Dendritic cell treated with granulocyte-macrophage colony-stimulating factor and Interleukin-4, amounts not matched to agents 40 ng/mL and 50 ng/mL, for 4 days (primary cell): ENCODE data around the gene ITIH4.

Experiments
- H3K27ac Mint-ChIP-seq: one replicate; pipeline ENCODE4 v1.8.0; 2022; ENCODE audit warnings: mild to moderate bottlenecking, mixed read lengths
- H3K27me3 Mint-ChIP-seq: one replicate; pipeline ENCODE4 v1.8.0; 2022; ENCODE audit warnings: mild to moderate bottlenecking, mixed read lengths
- H3K36me3 Mint-ChIP-seq: one replicate; pipeline ENCODE4 v1.8.0; 2022; ENCODE audit warnings: low read depth, mixed read lengths
- H3K4me1 Mint-ChIP-seq: one replicate; pipeline ENCODE4 v1.8.0; 2022; ENCODE audit warnings: low read depth, mixed read lengths
- H3K4me3 Mint-ChIP-seq: one replicate; pipeline ENCODE4 v1.8.0; 2022; ENCODE audit warnings: mild to moderate bottlenecking, moderate library complexity, mixed read lengths
- H3K9me3 Mint-ChIP-seq: one replicate; pipeline ENCODE4 v1.8.0; 2022; ENCODE audit warnings: mixed read lengths
- intact Hi-C: fragments of 100-400 bp; cut with micrococcal nuclease; formaldehyde crosslinking; loops from one replicate; pipeline ENCODE4 v1.15.0; 2022

Gene ITIH4

GRCh38 chr3:52830535-52831258 is at the start of gene ITIH4:
Gene ITIH4 (minus strand): TSS chr3:52830672. CDS start chr3:52830642, 30 bp downstream.
- no peaks in the 10 kb centered on the region for H3K9me3 Mint-ChIP-seq
- H3K4me3 Mint-ChIP-seq = no peak within 1 kb of the TSS
- H3K27ac Mint-ChIP-seq = no peak within 1 kb of the TSS
- intact Hi-C loops = no loop called here
- H3K36me3 Mint-ChIP-seq = peaks cover 33% of the 10 kb centered on the region
- H3K27me3 Mint-ChIP-seq = no peaks in the 10 kb centered on the region
- peaks cover 11% of the 10 kb centered on the region for H3K4me1 Mint-ChIP-seq

DNA sequence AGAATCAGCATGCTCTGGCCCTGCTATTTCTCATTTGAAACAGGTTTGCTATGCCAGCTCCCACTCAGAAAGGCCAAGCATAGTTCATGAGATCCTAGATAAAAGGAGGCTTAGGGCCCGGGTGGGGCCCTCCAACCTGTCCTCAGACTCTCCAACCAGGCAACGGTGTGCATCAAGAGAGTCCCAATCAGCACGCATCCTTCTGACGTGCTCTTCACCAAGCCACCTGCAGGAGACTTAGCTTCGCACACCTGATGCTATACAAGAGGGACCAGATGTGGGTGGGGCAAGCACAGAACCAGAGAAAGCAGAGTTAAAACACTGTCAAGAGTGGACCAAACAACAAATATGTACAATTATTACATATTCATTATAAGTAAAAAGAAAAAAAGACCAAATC is 49.6 kb upstream of the ITIH4 start:
- H3K36me3 Mint-ChIP-seq = peaks cover 32% of the 10 kb centered on the region
- no peaks in the 10 kb centered on the region for H3K27me3 Mint-ChIP-seq
- intact Hi-C loops = no loop called here
- no peak overlapping the region for H3K4me3 Mint-ChIP-seq
- peak overlapping the region; percentile 12 for H3K27ac Mint-ChIP-seq
- peaks cover 37% of the 10 kb centered on the region for H3K4me1 Mint-ChIP-seq
- H3K9me3 Mint-ChIP-seq = no peaks in the 10 kb centered on the region

- Mint-ChIP-seq H3K36me3 (peaks cover 27% of the 10 kb centered on the region), H3K27me3 (no peaks in the 10 kb centered on the region), H3K4me1 (peaks cover 40% of the 10 kb centered on the region), H3K27ac (no peak overlapping the region), H3K9me3 (no peaks in the 10 kb centered on the region), H3K4me3 (no peak overlapping the region)
- intact Hi-C loops = no loop called here
These were observed 49.1 kb upstream of the ITIH4 start for GRCh38 chr3:52879581-52879980.

- no peaks in the 10 kb centered on the region for H3K27me3 Mint-ChIP-seq
- intact Hi-C loops = no loop called here
- peaks cover 40% of the 10 kb centered on the region for H3K4me1 Mint-ChIP-seq
- H3K4me3 Mint-ChIP-seq = no peak overlapping the region
- no peak overlapping the region for H3K27ac Mint-ChIP-seq
- H3K9me3 Mint-ChIP-seq = no peaks in the 10 kb centered on the region
- H3K36me3 Mint-ChIP-seq = peaks cover 27% of the 10 kb centered on the region
These were observed 48.6 kb upstream of the ITIH4 start for GRCh38 chr3:52879090-52879489.

DNA sequence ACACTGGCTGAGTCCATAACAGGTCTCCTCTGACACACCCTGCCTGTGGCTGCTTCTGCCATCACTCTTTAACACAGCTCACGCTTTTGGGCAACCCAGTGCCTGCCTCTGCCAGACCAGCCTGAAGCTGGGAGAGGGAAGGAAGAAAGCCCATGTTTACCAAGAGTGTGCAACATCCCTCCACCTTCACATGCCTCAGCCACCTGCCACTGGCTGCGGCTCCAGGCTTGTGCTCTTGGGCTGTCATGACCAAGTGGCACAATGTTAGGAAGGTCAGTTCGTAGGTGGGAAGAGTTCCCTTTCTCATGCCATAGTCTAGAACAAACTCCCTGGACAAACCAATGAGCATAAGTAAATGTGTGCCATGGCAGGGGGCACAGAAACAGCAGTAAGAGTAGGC is 46.6 kb upstream of the ITIH4 start:
- Mint-ChIP-seq H3K4me1 (peaks cover 48% of the 10 kb centered on the region), H3K27me3 (no peaks in the 10 kb centered on the region), H3K4me3 (no peak overlapping the region), H3K27ac (no peak overlapping the region), H3K9me3 (no peaks in the 10 kb centered on the region), H3K36me3 (peaks cover 26% of the 10 kb centered on the region)
- intact Hi-C loops = no loop called here

DNA sequence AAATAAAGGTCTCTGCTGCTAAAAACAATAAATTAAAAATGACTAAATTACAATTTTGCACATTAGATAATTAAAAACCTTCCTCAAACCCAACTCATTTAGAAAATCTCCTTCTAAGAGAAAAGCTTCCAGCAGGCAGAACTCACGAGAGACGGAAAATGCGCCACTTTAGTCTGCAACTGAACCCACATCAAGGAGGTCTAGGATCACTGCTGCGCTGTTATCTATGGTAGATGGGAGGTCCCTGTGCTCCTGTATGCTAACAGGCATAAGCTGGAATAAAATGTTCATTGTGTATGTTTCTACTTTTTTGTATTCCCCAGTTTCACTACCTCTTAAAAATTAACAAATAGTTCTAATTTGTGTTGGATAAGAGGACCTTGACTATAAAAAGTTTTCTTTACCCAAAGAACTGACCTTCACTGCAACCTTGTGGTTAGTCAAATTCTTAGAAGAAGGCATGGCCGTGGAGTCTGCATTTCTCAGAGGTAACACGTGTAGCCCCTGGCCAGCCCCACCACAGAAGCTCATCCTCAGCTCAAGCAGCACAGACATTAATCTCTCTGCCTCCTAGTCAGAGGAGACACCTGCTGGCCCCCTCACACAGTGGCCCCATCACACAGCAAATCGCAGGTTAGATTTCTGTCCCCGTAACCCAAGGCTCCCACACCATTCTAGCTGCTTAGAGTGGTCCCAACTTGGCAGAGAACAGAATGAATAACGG is 44.6 kb upstream of the ITIH4 start:
- no peak overlapping the region for H3K27ac Mint-ChIP-seq
- no peak overlapping the region for H3K4me3 Mint-ChIP-seq

DNA sequence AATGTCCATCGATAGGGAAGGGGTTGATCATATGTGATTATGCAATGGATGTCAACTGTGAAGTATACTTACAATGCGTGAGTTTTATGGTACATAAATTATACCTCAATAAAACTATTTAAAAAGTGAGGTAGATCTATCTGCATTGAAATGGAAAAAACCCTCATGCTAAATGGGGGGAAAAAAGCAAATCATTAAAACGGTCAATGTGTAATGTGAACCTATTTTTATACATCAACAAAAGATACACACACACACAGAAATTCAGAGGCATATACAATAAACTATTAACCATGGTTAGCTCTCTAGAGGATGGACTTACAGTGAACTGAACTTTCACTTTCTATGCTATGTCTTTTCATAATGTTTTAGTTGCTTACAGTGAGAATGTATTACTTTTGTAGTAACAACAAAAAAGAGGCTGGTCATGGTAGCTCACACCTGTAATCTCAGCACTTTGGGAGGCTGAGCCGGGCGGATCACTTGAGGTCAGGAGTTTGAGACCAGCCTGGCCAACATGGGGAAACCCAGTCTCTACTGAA is 43.8 kb upstream of the ITIH4 start:
- Mint-ChIP-seq H3K4me3 (no peak overlapping the region), H3K4me1 (peaks cover 35% of the 10 kb centered on the region), H3K27me3 (no peaks in the 10 kb centered on the region), H3K36me3 (peaks cover 9% of the 10 kb centered on the region), H3K9me3 (no peaks in the 10 kb centered on the region), H3K27ac (no peak overlapping the region)
- intact Hi-C loops = no loop called here

More for the DNA sequence above, 44.6 kb upstream of the ITIH4 start:
- intact Hi-C loops = no loop called here
- H3K36me3 Mint-ChIP-seq = peaks cover 16% of the 10 kb centered on the region
- H3K4me1 Mint-ChIP-seq = peaks cover 42% of the 10 kb centered on the region
- no peaks in the 10 kb centered on the region for H3K9me3 Mint-ChIP-seq
- no peaks in the 10 kb centered on the region for H3K27me3 Mint-ChIP-seq

DNA sequence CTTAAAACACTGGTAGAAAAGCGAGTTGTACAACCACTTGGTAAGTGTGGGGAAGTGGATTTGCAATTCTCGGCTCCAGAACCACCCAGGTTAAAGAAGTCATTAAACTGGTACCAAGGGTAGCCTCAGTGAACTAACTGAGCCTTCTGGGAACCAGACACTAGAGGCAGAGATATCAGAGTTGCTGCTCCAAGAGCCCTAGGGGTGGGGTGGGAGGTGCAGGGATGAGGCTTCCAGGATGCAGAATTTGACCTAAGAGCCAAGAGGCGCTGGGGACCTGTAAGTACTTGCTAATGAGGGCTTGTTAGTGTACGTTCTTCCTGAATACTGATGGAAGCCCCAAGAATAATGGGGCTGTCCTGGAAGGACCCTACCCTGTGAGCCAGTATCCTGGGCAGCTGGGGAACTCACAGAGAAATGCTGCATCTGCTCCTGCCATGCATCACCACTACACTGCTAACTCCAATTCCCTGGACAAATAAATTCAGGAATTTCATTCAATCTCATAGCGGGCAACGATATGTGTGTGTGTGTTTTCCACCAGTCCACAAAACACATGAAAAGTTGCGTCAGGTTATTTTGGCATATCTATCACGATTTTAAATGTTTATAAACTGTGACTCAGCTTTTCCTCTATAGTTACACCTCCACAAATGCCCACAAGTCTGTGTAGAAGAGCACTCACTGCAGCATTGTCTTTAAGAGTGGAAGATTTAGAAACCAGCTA is 43.1 kb upstream of the ITIH4 start:
- Mint-ChIP-seq H3K4me3 (no peak overlapping the region), H3K4me1 (peaks cover 32% of the 10 kb centered on the region), H3K36me3 (peaks cover 3% of the 10 kb centered on the region), H3K9me3 (no peaks in the 10 kb centered on the region), H3K27ac (no peak overlapping the region), H3K27me3 (no peaks in the 10 kb centered on the region)
- intact Hi-C loops = no loop called here

GRCh38 chr3:52872245-52872644 is 41.8 kb upstream of the ITIH4 start:
- intact Hi-C loops = no loop called here
- Mint-ChIP-seq H3K27me3 (no peaks in the 10 kb centered on the region), H3K4me3 (no peak overlapping the region), H3K27ac (no peak overlapping the region), H3K9me3 (no peaks in the 10 kb centered on the region), H3K36me3 (no peaks in the 10 kb centered on the region), H3K4me1 (peaks cover 32% of the 10 kb centered on the region)

DNA sequence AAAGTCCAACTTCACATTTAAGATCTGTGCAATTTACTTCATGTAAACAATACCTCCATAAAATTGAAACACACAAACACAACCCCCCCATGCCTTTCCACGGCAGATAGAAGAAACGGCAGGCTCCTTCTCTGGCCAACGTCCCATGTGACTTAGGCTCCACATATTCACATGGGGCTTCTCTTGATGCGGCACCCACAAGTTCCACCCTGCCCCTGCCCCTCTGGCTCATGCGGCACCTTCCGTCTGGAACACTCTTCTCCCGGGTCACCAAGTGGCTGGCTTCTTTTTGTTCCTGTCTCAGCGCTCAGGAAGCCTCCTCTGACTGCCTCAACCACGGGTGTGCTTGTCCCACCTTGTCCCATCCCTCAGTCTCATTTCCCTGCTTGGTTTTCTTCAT is 41.3 kb upstream of the ITIH4 start:
- intact Hi-C loops = no loop called here
- H3K4me3 Mint-ChIP-seq = no peak overlapping the region
- peaks cover 32% of the 10 kb centered on the region for H3K4me1 Mint-ChIP-seq
- peaks cover 2% of the 10 kb centered on the region for H3K9me3 Mint-ChIP-seq
- no peaks in the 10 kb centered on the region for H3K27me3 Mint-ChIP-seq
- H3K27ac Mint-ChIP-seq = no peak overlapping the region
- peaks cover 3% of the 10 kb centered on the region for H3K36me3 Mint-ChIP-seq

DNA sequence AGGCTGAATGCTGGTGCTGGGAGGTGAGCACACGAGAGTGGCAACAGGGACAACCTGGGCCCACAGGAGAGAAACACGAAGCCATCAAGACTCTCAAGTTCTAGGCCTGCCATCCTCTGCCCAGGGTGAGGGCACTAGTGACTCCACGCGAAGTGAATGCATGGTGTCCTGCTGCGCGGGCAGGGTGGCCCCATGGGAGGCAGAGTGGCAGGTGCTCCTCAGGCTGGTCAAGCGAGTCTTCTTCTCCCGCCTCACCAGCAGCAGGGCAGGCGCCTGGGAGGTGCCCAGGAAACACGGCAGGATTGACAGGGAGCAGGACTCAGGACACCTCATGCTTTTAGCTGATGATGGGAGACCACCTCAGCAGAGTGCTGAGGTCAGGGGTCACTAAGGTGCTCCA is 40.0 kb upstream of the ITIH4 start:
- Mint-ChIP-seq H3K27ac (no peak overlapping the region), H3K36me3 (peaks cover 15% of the 10 kb centered on the region), H3K9me3 (peaks cover 14% of the 10 kb centered on the region), H3K4me3 (no peak overlapping the region), H3K4me1 (peaks cover 20% of the 10 kb centered on the region), H3K27me3 (no peaks in the 10 kb centered on the region)
- intact Hi-C loops = no loop called here

GRCh38 chr3:52866427-52866826 is 36.0 kb upstream of the ITIH4 start:
- Mint-ChIP-seq H3K27ac (no peak overlapping the region), H3K36me3 (peaks cover 40% of the 10 kb centered on the region), H3K27me3 (no peaks in the 10 kb centered on the region), H3K4me3 (no peak overlapping the region), H3K4me1 (peaks cover 8% of the 10 kb centered on the region), H3K9me3 (peaks cover 43% of the 10 kb centered on the region)
- intact Hi-C loops = no loop called here

- Mint-ChIP-seq H3K27ac (no peak overlapping the region), H3K9me3 (peaks cover 43% of the 10 kb centered on the region), H3K27me3 (no peaks in the 10 kb centered on the region), H3K4me1 (peaks cover 8% of the 10 kb centered on the region), H3K36me3 (peaks cover 41% of the 10 kb centered on the region), H3K4me3 (no peak overlapping the region)
- intact Hi-C loops = no loop called here
These were observed 35.5 kb upstream of the ITIH4 start for GRCh38 chr3:52865994-52866393.

GRCh38 chr3:52860424-52860768 is 29.9 kb upstream of the ITIH4 start:
- intact Hi-C loops = no loop called here
- Mint-ChIP-seq H3K27me3 (no peaks in the 10 kb centered on the region), H3K9me3 (peaks cover 28% of the 10 kb centered on the region), H3K36me3 (peaks cover 54% of the 10 kb centered on the region), H3K27ac (no peak overlapping the region), H3K4me3 (no peak overlapping the region), H3K4me1 (peaks cover 12% of the 10 kb centered on the region)
